Measurements from ENCODE around the gene RNPS1. TPM values are rescaled to one million over a fixed set of nuclear protein-coding genes. Genes with fewer than 3 reads are reported as not detected.

Gene RNPS1
- polyA plus RNA-seq, 1 experiment: 129 TPM

DNA sequence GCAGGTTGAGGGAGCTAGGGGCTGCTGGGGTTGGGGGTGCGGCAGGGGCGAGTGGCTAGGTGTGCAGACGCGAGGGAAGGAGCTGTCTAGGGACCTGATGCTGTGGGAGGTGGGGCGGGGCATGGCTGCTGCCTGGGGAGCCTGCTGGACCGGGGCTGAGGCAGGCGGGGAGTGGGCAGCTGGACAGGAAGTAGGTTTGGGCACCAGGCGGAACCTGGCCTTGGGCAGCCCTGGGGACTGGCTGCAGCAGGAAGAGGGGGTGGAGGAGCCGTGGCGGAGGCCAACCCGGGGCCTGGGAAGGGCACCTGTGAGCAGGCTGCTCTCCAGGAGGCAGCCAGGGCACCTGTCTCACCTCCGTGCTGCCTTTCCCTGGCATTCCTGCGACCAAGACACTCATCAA lies 37.5 kb downstream of the RNPS1 start:
- no peak overlapping the region for H3K4me3 ChIP-seq (ENCODE audit: low read depth, low read length)
- H3K27me3 ChIP-seq (ENCODE audit: control insufficient read depth, insufficient read depth, low read length): no peaks in the 10 kb centered on the region
- ChIA-PET CTCF (no interaction called here), POLR2A (no interaction called here)
- TF ChIP-seq, protein P1, sequence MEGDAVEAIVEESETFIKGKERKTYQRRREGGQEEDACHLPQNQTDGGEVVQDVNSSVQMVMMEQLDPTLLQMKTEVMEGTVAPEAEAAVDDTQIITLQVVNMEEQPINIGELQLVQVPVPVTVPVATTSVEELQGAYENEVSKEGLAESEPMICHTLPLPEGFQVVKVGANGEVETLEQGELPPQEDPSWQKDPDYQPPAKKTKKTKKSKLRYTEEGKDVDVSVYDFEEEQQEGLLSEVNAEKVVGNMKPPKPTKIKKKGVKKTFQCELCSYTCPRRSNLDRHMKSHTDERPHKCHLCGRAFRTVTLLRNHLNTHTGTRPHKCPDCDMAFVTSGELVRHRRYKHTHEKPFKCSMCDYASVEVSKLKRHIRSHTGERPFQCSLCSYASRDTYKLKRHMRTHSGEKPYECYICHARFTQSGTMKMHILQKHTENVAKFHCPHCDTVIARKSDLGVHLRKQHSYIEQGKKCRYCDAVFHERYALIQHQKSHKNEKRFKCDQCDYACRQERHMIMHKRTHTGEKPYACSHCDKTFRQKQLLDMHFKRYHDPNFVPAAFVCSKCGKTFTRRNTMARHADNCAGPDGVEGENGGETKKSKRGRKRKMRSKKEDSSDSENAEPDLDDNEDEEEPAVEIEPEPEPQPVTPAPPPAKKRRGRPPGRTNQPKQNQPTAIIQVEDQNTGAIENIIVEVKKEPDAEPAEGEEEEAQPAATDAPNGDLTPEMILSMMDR (IDR thresholded peaks at IDR 0.05; ENCODE audit: insufficient read depth, low read depth, low read length): no peak
- peaks cover 43% of the 10 kb centered on the region for H3K36me3 ChIP-seq (ENCODE audit: control insufficient read depth, insufficient read depth, low read length)
- DNase-seq (ENCODE audit: low read depth): no peak

DNA sequence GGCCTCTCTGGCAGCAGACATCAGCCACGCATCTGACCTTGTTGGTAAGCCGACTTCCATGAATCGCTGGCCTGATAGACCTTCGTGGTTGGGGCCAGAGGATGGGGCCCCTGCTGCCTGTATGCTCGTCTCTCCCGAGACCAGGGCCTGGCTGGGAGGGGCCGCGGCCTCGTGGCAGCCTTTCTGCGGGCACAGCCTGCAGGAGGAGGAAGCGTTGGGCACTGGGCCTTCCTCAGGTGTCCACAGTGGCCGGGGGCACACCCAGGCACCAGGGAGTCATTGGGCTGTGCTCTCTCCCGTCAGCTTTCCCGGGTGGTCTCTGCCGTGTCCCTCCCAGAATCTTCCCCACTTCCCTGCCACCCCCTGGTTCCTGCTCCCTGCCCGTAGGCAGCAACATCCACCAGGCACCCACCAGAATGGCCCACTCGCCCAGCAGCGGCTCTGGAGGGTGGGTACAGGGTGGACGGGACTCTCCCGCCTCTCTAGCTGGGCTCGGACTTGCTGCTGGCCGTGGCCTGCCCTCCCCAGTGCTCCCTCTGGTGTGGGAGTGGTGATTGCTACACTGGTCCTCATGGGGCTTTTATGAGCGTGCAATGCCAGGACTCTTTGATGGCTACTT lies 38.2 kb downstream of the RNPS1 start:
- DNase-seq (ENCODE audit: low read depth): no peak
- TF ChIP-seq, protein P1 (IDR thresholded peaks at IDR 0.05; ENCODE audit: insufficient read depth, low read depth, low read length): no peak
- POLR2A ChIA-PET: no interaction called here
- Histone ChIP-seq H3K36me3 (ENCODE audit: control insufficient read depth, insufficient read depth, low read length) (peaks cover 39% of the 10 kb centered on the region), H3K27me3 (ENCODE audit: control insufficient read depth, insufficient read depth, low read length) (no peaks in the 10 kb centered on the region), H3K4me3 (ENCODE audit: low read depth, low read length) (no peak overlapping the region)
- CTCF ChIA-PET: no interaction called here

DNA sequence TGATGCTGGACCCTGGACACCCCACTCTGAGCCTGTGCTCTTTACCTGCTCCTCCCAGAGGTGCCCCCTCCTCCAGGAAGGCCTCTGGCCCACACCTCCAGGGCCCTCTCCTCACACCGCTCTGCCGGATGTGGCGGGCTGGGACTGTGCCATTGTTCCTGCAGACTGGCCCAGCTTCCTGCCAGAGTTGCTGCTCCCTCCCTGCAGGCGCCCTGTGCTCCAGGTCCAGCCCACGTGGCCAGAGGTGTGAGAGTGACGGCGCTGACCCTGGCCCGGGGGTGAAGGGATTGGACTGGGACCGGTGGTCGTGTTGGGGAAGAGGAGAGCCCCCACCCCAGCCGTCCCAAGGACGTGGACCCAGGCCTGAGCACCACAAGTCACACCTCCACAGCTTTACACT lies 38.8 kb downstream of the RNPS1 start:
- Histone ChIP-seq H3K4me3 (ENCODE audit: low read depth, low read length) (no peak overlapping the region), H3K27me3 (ENCODE audit: control insufficient read depth, insufficient read depth, low read length) (no peaks in the 10 kb centered on the region), H3K36me3 (ENCODE audit: control insufficient read depth, insufficient read depth, low read length) (peaks cover 35% of the 10 kb centered on the region)
- TF ChIP-seq, protein P1 (IDR thresholded peaks at IDR 0.05; ENCODE audit: insufficient read depth, low read depth, low read length): no peak
- ChIA-PET CTCF (no interaction called here), POLR2A (no interaction called here)
- DNase-seq (ENCODE audit: low read depth): no peak

DNA sequence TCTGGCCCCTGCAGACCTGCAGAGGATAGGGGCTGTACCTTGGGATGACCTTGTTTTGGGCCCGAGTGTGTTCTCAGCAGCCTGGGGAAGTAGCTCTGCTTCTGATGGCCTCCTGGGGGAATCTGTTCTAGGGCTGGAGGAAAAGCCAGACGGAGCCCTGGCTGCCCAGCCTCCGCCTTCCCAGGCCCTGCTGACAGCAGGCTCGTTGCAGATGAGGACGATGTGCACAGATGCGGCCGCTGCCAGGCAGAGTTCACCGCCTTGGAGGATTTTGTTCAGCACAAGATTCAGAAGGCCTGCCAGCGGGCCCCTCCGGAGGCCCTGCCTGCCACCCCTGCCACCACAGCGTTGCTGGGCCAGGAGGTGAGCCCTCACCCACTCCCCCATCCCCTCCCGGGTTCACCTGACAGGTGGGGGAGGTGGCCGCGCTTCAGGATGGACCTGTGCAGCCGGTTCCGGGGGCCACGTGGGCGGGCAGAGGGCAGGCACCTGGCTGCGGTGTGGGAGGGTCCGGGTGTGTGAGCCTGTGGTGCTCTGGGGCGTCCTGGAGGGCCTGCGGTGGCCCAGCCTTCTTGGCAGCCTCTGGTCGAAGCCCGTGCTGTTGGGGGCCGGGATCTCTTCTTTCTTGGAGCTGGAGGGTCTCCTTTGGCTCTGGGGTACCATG lies 39.6 kb downstream of the RNPS1 start:
- TF ChIP-seq, protein P1 (IDR thresholded peaks at IDR 0.05; ENCODE audit: insufficient read depth, low read depth, low read length): no peak
- Histone ChIP-seq H3K4me3 (ENCODE audit: low read depth, low read length) (no peak overlapping the region), H3K36me3 (ENCODE audit: control insufficient read depth, insufficient read depth, low read length) (peaks cover 28% of the 10 kb centered on the region), H3K27me3 (ENCODE audit: control insufficient read depth, insufficient read depth, low read length) (no peaks in the 10 kb centered on the region)
- CTCF ChIA-PET: no interaction called here
- POLR2A ChIA-PET: no interaction called here
- DNase-seq (ENCODE audit: low read depth): no peak

DNA sequence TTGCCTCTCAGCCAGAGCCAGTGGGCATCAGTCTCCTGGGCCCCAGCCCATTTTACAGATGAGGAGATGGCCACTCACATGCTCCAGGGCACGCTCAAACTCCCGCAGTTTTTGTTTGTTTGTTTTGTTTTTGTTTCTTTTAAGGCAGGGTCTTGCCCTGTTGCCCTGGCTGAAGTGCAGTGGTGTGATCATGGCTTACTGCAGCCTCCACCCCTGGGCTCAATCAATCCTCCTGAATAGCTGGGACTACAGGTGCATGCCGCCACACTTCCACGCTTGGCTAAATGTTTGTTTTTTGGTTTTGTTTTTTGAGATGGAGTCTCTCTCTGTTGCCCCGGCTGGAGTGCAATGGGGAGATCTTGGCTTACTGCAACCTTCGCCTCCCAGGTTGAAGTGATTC lies 41.0 kb downstream of the RNPS1 start:
- TF ChIP-seq, protein P1 (IDR thresholded peaks at IDR 0.05; ENCODE audit: insufficient read depth, low read depth, low read length): no peak
- Histone ChIP-seq H3K27me3 (ENCODE audit: control insufficient read depth, insufficient read depth, low read length) (no peaks in the 10 kb centered on the region), H3K36me3 (ENCODE audit: control insufficient read depth, insufficient read depth, low read length) (peaks cover 19% of the 10 kb centered on the region), H3K4me3 (ENCODE audit: low read depth, low read length) (no peak overlapping the region)
- ChIA-PET POLR2A (no interaction called here), CTCF (interaction anchor here (0.6 kb wide), 1 partner anchor 111 kb away, joined by 5 read pairs; no protein-coding TSS in a partner anchor)
- DNase-seq (ENCODE audit: low read depth): no peak

All from BJ (cell line).